Measurements from ENCODE around the gene RFT1. TPM values are rescaled to one million over a fixed set of nuclear protein-coding genes. Genes with fewer than 3 reads are reported as not detected.

RFT1 gene
- total and polyA plus RNA-seq, 4 donors = 10.8 to 23.1 (median 21.6) TPM

DNA sequence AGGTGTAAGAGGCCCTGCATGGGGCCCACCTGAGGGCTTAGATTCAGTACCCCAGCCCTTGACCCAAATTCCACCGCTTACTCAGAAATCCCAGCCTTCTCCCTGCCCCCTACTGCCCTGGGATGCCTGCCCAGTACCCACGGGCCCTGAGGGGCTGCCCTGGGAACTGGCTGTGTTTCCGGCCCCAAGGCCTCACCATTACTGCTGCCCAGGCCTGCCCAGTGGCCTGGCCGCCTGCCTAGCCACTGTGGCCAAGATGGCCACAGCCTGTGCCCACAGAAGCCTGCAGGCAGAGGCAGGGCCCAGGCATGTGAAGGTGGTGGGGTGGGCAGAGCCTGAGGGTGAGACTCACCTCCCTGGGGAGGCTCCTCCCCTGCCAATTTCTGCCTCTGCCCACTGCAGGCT lies 24.6 kb upstream of the RFT1 start:
- no peaks in the 10 kb centered on the region for H3K9me3 ChIP-seq (ENCODE audit: control insufficient read depth in 4 of 4, insufficient read depth in 3 of 4, low read length in 3 of 4)
- H3K4me3 ChIP-seq = no peak overlapping the region
- 66 to 95% methylated on average over 4 of the region's 4 CpGs for WGBS, 2 donors
- H3K4me1 ChIP-seq (ENCODE audit: control insufficient read depth in 5 of 5, insufficient read depth in 5 of 5, low read length in 5 of 5) = peaks cover 0 to 31% (median 22%) of the 10 kb centered on the region in 5 donors
- H3K27me3 ChIP-seq (ENCODE audit: control insufficient read depth in 3 of 3, insufficient read depth in 3 of 3, low read length in 2 of 3) = peaks cover 0 to 5% (median 0%) of the 10 kb centered on the region in 3 donors
- no peak for ATAC-seq (ENCODE audit: insufficient read depth, low FRiP score)
- peak overlapping the region in 1 of 2 donors; percentile 69 for H3K27ac ChIP-seq (ENCODE audit: low read depth in 1 of 2, low read length in 1 of 2)
- TF ChIP-seq, protein P1, sequence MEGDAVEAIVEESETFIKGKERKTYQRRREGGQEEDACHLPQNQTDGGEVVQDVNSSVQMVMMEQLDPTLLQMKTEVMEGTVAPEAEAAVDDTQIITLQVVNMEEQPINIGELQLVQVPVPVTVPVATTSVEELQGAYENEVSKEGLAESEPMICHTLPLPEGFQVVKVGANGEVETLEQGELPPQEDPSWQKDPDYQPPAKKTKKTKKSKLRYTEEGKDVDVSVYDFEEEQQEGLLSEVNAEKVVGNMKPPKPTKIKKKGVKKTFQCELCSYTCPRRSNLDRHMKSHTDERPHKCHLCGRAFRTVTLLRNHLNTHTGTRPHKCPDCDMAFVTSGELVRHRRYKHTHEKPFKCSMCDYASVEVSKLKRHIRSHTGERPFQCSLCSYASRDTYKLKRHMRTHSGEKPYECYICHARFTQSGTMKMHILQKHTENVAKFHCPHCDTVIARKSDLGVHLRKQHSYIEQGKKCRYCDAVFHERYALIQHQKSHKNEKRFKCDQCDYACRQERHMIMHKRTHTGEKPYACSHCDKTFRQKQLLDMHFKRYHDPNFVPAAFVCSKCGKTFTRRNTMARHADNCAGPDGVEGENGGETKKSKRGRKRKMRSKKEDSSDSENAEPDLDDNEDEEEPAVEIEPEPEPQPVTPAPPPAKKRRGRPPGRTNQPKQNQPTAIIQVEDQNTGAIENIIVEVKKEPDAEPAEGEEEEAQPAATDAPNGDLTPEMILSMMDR (IDR thresholded peaks at IDR 0.05; ENCODE audit: control extremely low read depth, extremely low read depth) = no peak
- DNase-seq = peak in 2 of 3 donors; percentile 49 to 71
- H3K36me3 ChIP-seq (ENCODE audit: control insufficient read depth in 4 of 4, insufficient read depth in 4 of 4, low read length in 4 of 4) = no peaks in the 10 kb centered on the region
- no peak overlapping the region for H3K9ac ChIP-seq (ENCODE audit: insufficient read depth in 1 of 2, low read length in 2 of 2)

DNA sequence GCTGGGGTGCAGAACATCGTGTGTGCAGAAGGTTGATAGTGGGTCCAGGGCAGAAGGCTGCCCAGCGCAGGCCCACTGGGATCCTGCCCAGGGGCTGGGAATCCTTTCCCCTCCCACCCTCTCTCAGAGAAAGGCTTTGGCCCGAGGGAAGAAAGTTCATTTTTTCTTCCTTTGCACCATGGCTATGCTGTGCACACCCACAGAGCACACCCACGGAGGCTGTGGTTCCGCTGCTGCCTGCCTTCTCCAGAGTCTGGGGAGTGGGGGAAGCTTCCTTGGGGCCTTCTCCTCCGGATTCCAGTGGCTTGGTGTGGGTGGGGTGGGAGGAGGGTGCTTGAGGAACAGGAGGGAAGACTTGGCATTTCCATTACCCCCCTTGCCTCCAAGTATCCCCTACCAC lies 23.7 kb upstream of the RFT1 start:
- ATAC-seq (ENCODE audit: insufficient read depth, low FRiP score) = no peak
- Histone ChIP-seq H3K4me3 (no peak overlapping the region), H3K27ac (ENCODE audit: low read depth in 1 of 2, low read length in 1 of 2) (peak overlapping the region in 1 of 2 donors; percentile 24), H3K9me3 (ENCODE audit: control insufficient read depth in 4 of 4, insufficient read depth in 3 of 4, low read length in 3 of 4) (no peaks in the 10 kb centered on the region), H3K9ac (ENCODE audit: insufficient read depth in 1 of 2, low read length in 2 of 2) (no peak overlapping the region), H3K4me1 (ENCODE audit: control insufficient read depth in 5 of 5, insufficient read depth in 5 of 5, low read length in 5 of 5) (peaks cover 0 to 23% (median 22%) of the 10 kb centered on the region in 5 donors), H3K36me3 (ENCODE audit: control insufficient read depth in 4 of 4, insufficient read depth in 4 of 4, low read length in 4 of 4) (no peaks in the 10 kb centered on the region), H3K27me3 (ENCODE audit: control insufficient read depth in 3 of 3, insufficient read depth in 3 of 3, low read length in 2 of 3) (peaks cover 0 to 5% (median 0%) of the 10 kb centered on the region in 3 donors)
- 58 to 77% methylated on average over 6 of the region's 6 CpGs for WGBS, 2 donors
- TF ChIP-seq, protein P1 (IDR thresholded peaks at IDR 0.05; ENCODE audit: control extremely low read depth, extremely low read depth) = no peak
- no peak for DNase-seq

DNA sequence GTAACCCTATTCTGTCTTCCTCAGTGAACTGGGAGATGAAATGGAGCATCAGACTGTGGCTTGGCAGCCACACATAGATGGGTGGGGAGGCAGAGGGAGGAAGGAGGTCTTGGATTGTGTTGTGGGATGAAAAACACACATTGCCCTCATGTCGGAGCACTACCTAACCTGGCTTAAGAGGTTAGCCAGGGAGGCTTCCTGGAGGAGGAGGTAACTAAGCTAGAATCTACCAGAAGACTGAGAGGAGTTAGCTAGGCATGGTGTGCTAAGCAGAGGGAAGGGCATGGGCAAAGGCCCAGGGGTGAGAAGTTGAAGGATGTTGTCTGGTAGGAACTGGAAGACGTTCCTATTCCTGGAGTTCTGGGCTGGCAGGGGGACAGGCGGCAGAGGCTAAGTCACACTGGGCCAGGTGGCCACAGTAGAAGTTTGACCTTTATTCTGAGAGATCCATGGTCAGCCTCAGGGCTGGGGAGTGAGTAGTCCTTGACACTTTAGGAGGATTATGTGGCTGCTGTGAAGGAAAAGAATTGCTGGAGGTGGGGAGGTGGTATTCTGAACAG lies 23.1 kb upstream of the RFT1 start:
- Histone ChIP-seq H3K9ac (ENCODE audit: insufficient read depth in 1 of 2, low read length in 2 of 2) (no peak overlapping the region), H3K9me3 (ENCODE audit: control insufficient read depth in 4 of 4, insufficient read depth in 3 of 4, low read length in 3 of 4) (no peaks in the 10 kb centered on the region), H3K36me3 (ENCODE audit: control insufficient read depth in 4 of 4, insufficient read depth in 4 of 4, low read length in 4 of 4) (no peaks in the 10 kb centered on the region), H3K27me3 (ENCODE audit: control insufficient read depth in 3 of 3, insufficient read depth in 3 of 3, low read length in 2 of 3) (peaks cover 0 to 5% (median 0%) of the 10 kb centered on the region in 3 donors), H3K27ac (ENCODE audit: low read depth in 1 of 2, low read length in 1 of 2) (peak overlapping the region in 1 of 2 donors; percentile 9), H3K4me3 (no peak overlapping the region), H3K4me1 (ENCODE audit: control insufficient read depth in 5 of 5, insufficient read depth in 5 of 5, low read length in 5 of 5) (peaks cover 0 to 23% (median 20%) of the 10 kb centered on the region in 5 donors)
- ATAC-seq (ENCODE audit: insufficient read depth, low FRiP score) (no peak), DNase-seq (no peak)
- TF ChIP-seq, protein P1 (IDR thresholded peaks at IDR 0.05; ENCODE audit: control extremely low read depth, extremely low read depth) = no peak
- 66 to 71% methylated on average over 3 of the region's 3 CpGs for WGBS, 2 donors

Measured in lung (tissue), 12 donors.